DND-41 (cell line): ENCODE results near the gene HACD4.

ENCODE experiments used
- CTCF ChIP-seq: IDR thresholded peaks from 2 replicates; pipeline ENCODE4 v1.5.1; 2012; ENCODE audit warnings: borderline replicate concordance, low read length, moderate library complexity, mild to moderate bottlenecking; ENCODE audit not compliant: poor library complexity, severe bottlenecking; ENCODE audit errors: extremely low read depth
- EZH2 ChIP-seq: IDR thresholded peaks from 3 replicates; pipeline ENCODE4 v1.6.1; 2012; ENCODE audit warnings: borderline replicate concordance, low read depth, mild to moderate bottlenecking, moderate library complexity, low read length, inconsistent platforms; ENCODE audit not compliant: severe bottlenecking

GRCh38 chr9:21056931-21057330 is 25.5 kb upstream of the HACD4 start:
- TF ChIP-seq CTCF, result no peak
- no peak for TF ChIP-seq EZH2
